Neural progenitor cell (in vitro differentiated cells): ENCODE measurements around the gene DIRAS1.

Experiments used
- EZH2 ChIP-seq: fragments of 200-600 bp; sonication (generic); IDR thresholded peaks from 2 replicates; pipeline ENCODE4 v1.6.1; 2017; ENCODE audit warnings: antibody characterized with exemption, mild to moderate bottlenecking, moderate library complexity
- TF ChIP-seq, protein P1 (sequence below): fragments of 200-600 bp; sonication (generic); IDR thresholded peaks from 2 replicates; pipeline ENCODE4 v1.5.1; 2017; ENCODE audit warnings: antibody characterized with exemption, mild to moderate bottlenecking

DNA sequence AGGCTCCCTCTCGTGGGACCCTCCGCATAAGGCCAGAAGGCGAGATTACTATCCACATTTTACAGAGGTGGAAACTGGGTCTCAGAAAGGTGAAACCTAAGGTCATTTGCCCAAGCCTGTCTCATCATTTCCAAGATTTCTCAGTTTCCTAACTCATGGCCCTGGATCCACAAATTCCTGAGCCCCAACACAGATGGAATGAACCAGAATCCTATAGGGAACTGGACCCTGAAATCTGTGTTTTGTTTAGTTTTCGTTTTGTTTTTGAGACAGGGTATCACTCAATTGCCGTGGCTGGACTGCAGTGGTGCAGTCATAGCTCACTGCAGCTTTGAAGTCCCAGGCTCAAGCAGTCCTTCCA, 18.1 kb downstream of the DIRAS1 start:
- TF ChIP-seq EZH2, result no peak
- TF ChIP-seq, protein P1, sequence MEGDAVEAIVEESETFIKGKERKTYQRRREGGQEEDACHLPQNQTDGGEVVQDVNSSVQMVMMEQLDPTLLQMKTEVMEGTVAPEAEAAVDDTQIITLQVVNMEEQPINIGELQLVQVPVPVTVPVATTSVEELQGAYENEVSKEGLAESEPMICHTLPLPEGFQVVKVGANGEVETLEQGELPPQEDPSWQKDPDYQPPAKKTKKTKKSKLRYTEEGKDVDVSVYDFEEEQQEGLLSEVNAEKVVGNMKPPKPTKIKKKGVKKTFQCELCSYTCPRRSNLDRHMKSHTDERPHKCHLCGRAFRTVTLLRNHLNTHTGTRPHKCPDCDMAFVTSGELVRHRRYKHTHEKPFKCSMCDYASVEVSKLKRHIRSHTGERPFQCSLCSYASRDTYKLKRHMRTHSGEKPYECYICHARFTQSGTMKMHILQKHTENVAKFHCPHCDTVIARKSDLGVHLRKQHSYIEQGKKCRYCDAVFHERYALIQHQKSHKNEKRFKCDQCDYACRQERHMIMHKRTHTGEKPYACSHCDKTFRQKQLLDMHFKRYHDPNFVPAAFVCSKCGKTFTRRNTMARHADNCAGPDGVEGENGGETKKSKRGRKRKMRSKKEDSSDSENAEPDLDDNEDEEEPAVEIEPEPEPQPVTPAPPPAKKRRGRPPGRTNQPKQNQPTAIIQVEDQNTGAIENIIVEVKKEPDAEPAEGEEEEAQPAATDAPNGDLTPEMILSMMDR, result no peak
